Adrenal gland (tissue), 5 donors: Measurements from ENCODE around the gene BRD1.

Source experiments
- POLR2A ChIP-seq, 2 donors: fragments of 450-650 bp; IDR thresholded peaks; one replicate each; pipeline ENCODE4 v1.6.1; 2017; ENCODE audit warnings: antibody characterized with exemption in 2 of 2, mild to moderate bottlenecking in 2 of 2, moderate library complexity in 1 of 2
- TF ChIP-seq, protein P1 (sequence below), 6 experiments: fragments of 450-650 bp in 4 of 6; fragments of 200-600 bp in 2 of 6; sonication (generic) in 1 of 6; IDR thresholded peaks; 1 replicate in 5 of 6; 2 replicates in 1 of 6; pipeline versions ENCODE4 v1.5.1 to v1.8.0; 2016 to 2021; ENCODE audit warnings: antibody characterized with exemption in 6 of 6, mild to moderate bottlenecking in 2 of 6, moderate library complexity in 1 of 6
- donor health status: DM: no; HTN: no; CAD: no.

DNA sequence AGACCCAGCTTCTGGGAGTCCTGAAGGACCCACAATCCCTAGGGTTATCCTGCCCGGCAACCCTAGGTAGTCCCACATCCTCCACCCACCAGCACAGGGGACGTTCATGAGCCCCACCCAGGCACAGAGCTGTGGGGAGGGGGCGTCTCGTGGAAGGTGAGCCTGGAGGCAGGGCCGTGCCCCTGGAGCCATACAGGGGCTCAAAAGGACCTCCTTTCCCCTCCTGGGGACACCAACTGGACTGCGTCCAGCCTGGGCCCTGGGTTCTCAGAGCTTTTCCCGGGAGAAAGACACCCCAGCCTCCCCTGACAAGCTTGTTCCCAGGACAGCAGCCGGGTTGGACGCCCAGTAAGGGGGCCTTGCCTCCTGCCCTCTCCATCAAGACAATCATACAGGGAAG, 78.4 kb downstream of the BRD1 start:
- TF ChIP-seq, protein P1, sequence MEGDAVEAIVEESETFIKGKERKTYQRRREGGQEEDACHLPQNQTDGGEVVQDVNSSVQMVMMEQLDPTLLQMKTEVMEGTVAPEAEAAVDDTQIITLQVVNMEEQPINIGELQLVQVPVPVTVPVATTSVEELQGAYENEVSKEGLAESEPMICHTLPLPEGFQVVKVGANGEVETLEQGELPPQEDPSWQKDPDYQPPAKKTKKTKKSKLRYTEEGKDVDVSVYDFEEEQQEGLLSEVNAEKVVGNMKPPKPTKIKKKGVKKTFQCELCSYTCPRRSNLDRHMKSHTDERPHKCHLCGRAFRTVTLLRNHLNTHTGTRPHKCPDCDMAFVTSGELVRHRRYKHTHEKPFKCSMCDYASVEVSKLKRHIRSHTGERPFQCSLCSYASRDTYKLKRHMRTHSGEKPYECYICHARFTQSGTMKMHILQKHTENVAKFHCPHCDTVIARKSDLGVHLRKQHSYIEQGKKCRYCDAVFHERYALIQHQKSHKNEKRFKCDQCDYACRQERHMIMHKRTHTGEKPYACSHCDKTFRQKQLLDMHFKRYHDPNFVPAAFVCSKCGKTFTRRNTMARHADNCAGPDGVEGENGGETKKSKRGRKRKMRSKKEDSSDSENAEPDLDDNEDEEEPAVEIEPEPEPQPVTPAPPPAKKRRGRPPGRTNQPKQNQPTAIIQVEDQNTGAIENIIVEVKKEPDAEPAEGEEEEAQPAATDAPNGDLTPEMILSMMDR (IDR thresholded peaks at IDR 0.05) = no peak
- no peak for TF ChIP-seq POLR2A (IDR thresholded peaks at IDR 0.05)
